GM23248 (cell line): ENCODE results near the gene UPK1A. TPM values are rescaled to one million over a fixed set of nuclear protein-coding genes. Genes with fewer than 3 reads are reported as not detected.
"Not testable (repeated sequence)": the region's sequence is repeated elsewhere in the genome, so short reads cannot be mapped to it uniquely, and the experiment has no call there.

Experiments
- DNase-seq: peaks from one replicate; pipeline ENCODE4 v3.0.0-alpha.2; 2015
- H2AFZ ChIP-seq: fragments of 200-600 bp; sonication (generic); 2 replicates; pipeline ENCODE4 v1.6.1; 2016; ENCODE audit warnings: antibody characterized with exemption
- H3F3A ChIP-seq: fragments of 200-600 bp; sonication (generic); 2 replicates; pipeline ENCODE4 v1.6.1; 2016; ENCODE audit warnings: mild to moderate bottlenecking, antibody characterized with exemption, mixed run types; ENCODE audit not compliant: insufficient read depth
- H3K27ac ChIP-seq: fragments of 200-600 bp; sonication (generic); 2 replicates; pipeline ENCODE4 v1.5.1; 2016; ENCODE audit warnings: mild to moderate bottlenecking
- H3K27me3 ChIP-seq: fragments of 200-600 bp; sonication (generic); replicated peaks from 2 replicates; pipeline ENCODE4 v1.6.1; 2016; ENCODE audit warnings: mild to moderate bottlenecking; ENCODE audit not compliant: insufficient read depth
- H3K36me3 ChIP-seq: fragments of 200-600 bp; sonication (generic); 2 replicates; pipeline ENCODE4 v1.6.1; 2016; ENCODE audit warnings: low read depth, mild to moderate bottlenecking
- H3K4me1 ChIP-seq: fragments of 200-600 bp; sonication (generic); 2 replicates; pipeline ENCODE4 v1.6.1; 2016; ENCODE audit warnings: mild to moderate bottlenecking; ENCODE audit not compliant: insufficient read depth
- H3K4me2 ChIP-seq: fragments of 200-600 bp; sonication (generic); one replicate; pipeline ENCODE4 v1.6.1; 2016; ENCODE audit warnings: mild to moderate bottlenecking; ENCODE audit not compliant: unreplicated experiment
- H3K4me3 ChIP-seq: fragments of 200-600 bp; sonication (generic); 2 replicates; pipeline ENCODE4 v1.5.1; 2016; ENCODE audit warnings: mild to moderate bottlenecking
- H3K79me2 ChIP-seq: fragments of 200-600 bp; sonication (generic); 2 replicates; pipeline ENCODE4 v1.6.1; 2016; ENCODE audit warnings: mild to moderate bottlenecking; ENCODE audit not compliant: insufficient read depth
- H3K9ac ChIP-seq: fragments of 200-600 bp; sonication (generic); 2 replicates; pipeline ENCODE4 v1.6.1; 2016; ENCODE audit warnings: mild to moderate bottlenecking
- H3K9me2 ChIP-seq: fragments of 200-600 bp; sonication (generic); 2 replicates; pipeline ENCODE4 v1.6.1; 2016; ENCODE audit warnings: mixed run types, mild to moderate bottlenecking, moderate library complexity; ENCODE audit not compliant: insufficient read depth
- H3K9me3 ChIP-seq: fragments of 200-600 bp; sonication (generic); one replicate; pipeline ENCODE4 v1.6.1; 2017; ENCODE audit warnings: low read depth
- H4K20me1 ChIP-seq: fragments of 200-600 bp; sonication (generic); 2 replicates; pipeline ENCODE4 v1.6.0; 2016; ENCODE audit not compliant: insufficient read depth
- EZH2 ChIP-seq: fragments of 200-600 bp; sonication (generic); IDR thresholded peaks from 2 replicates; pipeline ENCODE4 v1.6.1; 2018; ENCODE audit warnings: antibody characterized with exemption, mild to moderate bottlenecking; ENCODE audit not compliant: insufficient read depth, poor library complexity, severe bottlenecking
- EZH2phosphoT487 ChIP-seq: fragments of 200-600 bp; sonication (generic); IDR thresholded peaks from 2 replicates; pipeline ENCODE4 v1.6.1; 2018; ENCODE audit warnings: antibody characterized with exemption, moderate library complexity, mild to moderate bottlenecking, low read depth; ENCODE audit not compliant: insufficient read depth
- WGBS, 2 experiments: methylation state at CpG; one replicate each; pipeline ENCODE4 v1.1.6; 2015 to 2017; ENCODE audit warnings: low lambda C conversion rate in 2 of 2, low coverage in 1 of 2; ENCODE audit errors: missing lambda C conversion rate in 2 of 2; 5-methylcytosine and 5-hydroxymethylcytosine counted together
- in situ Hi-C: fragments of 300-500 bp; cut with MboI; formaldehyde crosslinking; loops from 2 replicates; pipeline ENCODE4 v1.15.0; 2020
- polyA plus RNA-seq: library from polyadenylated mRNA; unstranded; fragments of >200 nt; fragmentation: Nextera tagmentation; extraction: Ambion mirVana; gene quantifications from 2 replicates; pipeline ENCODE4 v1.2.1, GENCODE V29; 2016
- total RNA-seq: library from RNA; depleted of rRNA; stranded (reverse); fragments of >200 nt; shearing (Covaris generic); gene quantifications from 2 replicates; pipeline ENCODE4 v1.2.3, GENCODE V29; 2014

UPK1A gene
- total and polyA plus RNA-seq, 2 experiments from 2014 or later: not detected

GRCh38 chr19:35721374-35721773, 55.1 kb downstream of the UPK1A start:
- H3K9ac ChIP-seq: no peak overlapping the region
- no peaks in the 10 kb centered on the region for H3K4me1 ChIP-seq
- H3K9me3 ChIP-seq: no peaks in the 10 kb centered on the region
- no peak overlapping the region for H3K4me3 ChIP-seq
- H2AFZ ChIP-seq: no peak overlapping the region
- TF ChIP-seq EZH2: no peak
- no peak for TF ChIP-seq EZH2phosphoT487
- H3K27ac ChIP-seq: no peak overlapping the region
- peaks cover 51% of the 10 kb centered on the region for H3K79me2 ChIP-seq
- H3K4me2 ChIP-seq: no peak overlapping the region
- no peaks in the 10 kb centered on the region for H4K20me1 ChIP-seq
- no peaks in the 10 kb centered on the region; the same call in 1 of the 2 replicates for H3F3A ChIP-seq
- in situ Hi-C loops: no loop called here
- H3K36me3 ChIP-seq: peaks cover 23% of the 10 kb centered on the region; the same call in 1 of the 2 replicates
- no peaks in the 10 kb centered on the region for H3K27me3 ChIP-seq
- DNase-seq: no peak
- no peaks in the 10 kb centered on the region for H3K9me2 ChIP-seq
- WGBS, 2 experiments: 92% methylated on average over 16 of the region's 16 CpGs

GRCh38 chr19:35722461-35722860, 56.1 kb downstream of the UPK1A start:
- Histone ChIP-seq H3K79me2 (peaks cover 51% of the 10 kb centered on the region), H3K27me3 (no peaks in the 10 kb centered on the region), H3K9me3 (no peaks in the 10 kb centered on the region), H3F3A (no peaks in the 10 kb centered on the region), H3K4me2 (no peak overlapping the region), H3K4me3 (no peak overlapping the region), H3K9me2 (no peaks in the 10 kb centered on the region), H2AFZ (no peak overlapping the region), H3K27ac (no peak overlapping the region), H4K20me1 (no peaks in the 10 kb centered on the region), H3K36me3 (peaks cover 25% of the 10 kb centered on the region; the same call in 1 of the 2 replicates), H3K9ac (no peak overlapping the region), H3K4me1 (no peaks in the 10 kb centered on the region)
- TF ChIP-seq EZH2phosphoT487 (no peak), EZH2 (no peak)
- 92% methylated on average over 14 of the region's 14 CpGs for WGBS, 2 experiments
- DNase-seq: no peak
- in situ Hi-C loops: no loop called here

- Histone ChIP-seq H4K20me1 (no peaks in the 10 kb centered on the region), H3K4me2 (no peak overlapping the region), H2AFZ (no peak overlapping the region), H3K27ac (no peak overlapping the region), H3K79me2 (peaks cover 51% of the 10 kb centered on the region), H3K36me3 (peaks cover 25% of the 10 kb centered on the region; the same call in 1 of the 2 replicates), H3F3A (no peaks in the 10 kb centered on the region), H3K9me2 (no peaks in the 10 kb centered on the region), H3K9ac (no peak overlapping the region), H3K27me3 (no peaks in the 10 kb centered on the region), H3K9me3 (no peaks in the 10 kb centered on the region), H3K4me3 (no peak overlapping the region), H3K4me1 (no peaks in the 10 kb centered on the region)
- TF ChIP-seq EZH2phosphoT487: no peak
- no peak for TF ChIP-seq EZH2
- in situ Hi-C loops: no loop called here
- no peak for DNase-seq
- 85 to 89% methylated on average over 14 to 16 of the region's 16 CpGs for WGBS, 2 experiments
Observed at GRCh38 chr19:35722897-35723296, 56.6 kb downstream of the UPK1A start.

- Histone ChIP-seq H3K36me3 (peaks cover 25% of the 10 kb centered on the region; the same call in 1 of the 2 replicates), H3K9me2 (no peaks in the 10 kb centered on the region), H3F3A (no peaks in the 10 kb centered on the region), H3K4me2 (no peak overlapping the region), H3K4me1 (no peaks in the 10 kb centered on the region), H3K27ac (no peak overlapping the region), H4K20me1 (no peaks in the 10 kb centered on the region), H3K79me2 (peaks cover 46% of the 10 kb centered on the region), H2AFZ (no peak overlapping the region), H3K27me3 (no peaks in the 10 kb centered on the region), H3K9ac (no peak overlapping the region), H3K9me3 (no peaks in the 10 kb centered on the region), H3K4me3 (no peak overlapping the region)
- in situ Hi-C loops: no loop called here
- TF ChIP-seq EZH2phosphoT487 (no peak), EZH2 (no peak)
- WGBS, 2 experiments: 95 to 97% methylated on average over 12 to 24 of the region's 24 CpGs
- DNase-seq: no peak
Observed at GRCh38 chr19:35723671-35724070, 57.4 kb downstream of the UPK1A start.

GRCh38 chr19:35724132-35724531, 57.8 kb downstream of the UPK1A start:
- peaks cover 41% of the 10 kb centered on the region for H3K79me2 ChIP-seq
- H3K9ac ChIP-seq, H2AFZ ChIP-seq, H3K4me1 ChIP-seq, H3K27ac ChIP-seq, in situ Hi-C loops, H3F3A ChIP-seq, H3K9me2 ChIP-seq, H3K27me3 ChIP-seq, H4K20me1 ChIP-seq, H3K4me3 ChIP-seq, DNase-seq, H3K4me2 ChIP-seq, H3K9me3 ChIP-seq: not testable (repeated sequence)
- WGBS, 2 experiments: 95 to 98% methylated on average over 7 of the region's 7 CpGs
- peaks cover 25% of the 10 kb centered on the region; the same call in 1 of the 2 replicates for H3K36me3 ChIP-seq
